Epithelial cell of esophagus (primary cell): ENCODE results near the gene TSPAN4.
A peak's percentile ranks its signal among the peaks of the same experiment; 100 is the strongest.

Experiments
- DNase-seq: peaks from one replicate; pipeline ENCODE4 v3.0.0; 2010; ENCODE audit warnings: low read depth
- H3K4me3 ChIP-seq: 2 replicates; pipeline ENCODE4 v1.5.1; 2011; ENCODE audit warnings: mild to moderate bottlenecking, low read length, control low read depth
- TF ChIP-seq, protein P1 (sequence below): IDR thresholded peaks from 2 replicates; pipeline ENCODE4 v1.5.1; 2011; ENCODE audit warnings: low read depth, mild to moderate bottlenecking, low read length, control low read depth, inconsistent platforms; ENCODE audit not compliant: insufficient read depth; ENCODE audit errors: missing control alignments

The TSPAN4 gene

DNA sequence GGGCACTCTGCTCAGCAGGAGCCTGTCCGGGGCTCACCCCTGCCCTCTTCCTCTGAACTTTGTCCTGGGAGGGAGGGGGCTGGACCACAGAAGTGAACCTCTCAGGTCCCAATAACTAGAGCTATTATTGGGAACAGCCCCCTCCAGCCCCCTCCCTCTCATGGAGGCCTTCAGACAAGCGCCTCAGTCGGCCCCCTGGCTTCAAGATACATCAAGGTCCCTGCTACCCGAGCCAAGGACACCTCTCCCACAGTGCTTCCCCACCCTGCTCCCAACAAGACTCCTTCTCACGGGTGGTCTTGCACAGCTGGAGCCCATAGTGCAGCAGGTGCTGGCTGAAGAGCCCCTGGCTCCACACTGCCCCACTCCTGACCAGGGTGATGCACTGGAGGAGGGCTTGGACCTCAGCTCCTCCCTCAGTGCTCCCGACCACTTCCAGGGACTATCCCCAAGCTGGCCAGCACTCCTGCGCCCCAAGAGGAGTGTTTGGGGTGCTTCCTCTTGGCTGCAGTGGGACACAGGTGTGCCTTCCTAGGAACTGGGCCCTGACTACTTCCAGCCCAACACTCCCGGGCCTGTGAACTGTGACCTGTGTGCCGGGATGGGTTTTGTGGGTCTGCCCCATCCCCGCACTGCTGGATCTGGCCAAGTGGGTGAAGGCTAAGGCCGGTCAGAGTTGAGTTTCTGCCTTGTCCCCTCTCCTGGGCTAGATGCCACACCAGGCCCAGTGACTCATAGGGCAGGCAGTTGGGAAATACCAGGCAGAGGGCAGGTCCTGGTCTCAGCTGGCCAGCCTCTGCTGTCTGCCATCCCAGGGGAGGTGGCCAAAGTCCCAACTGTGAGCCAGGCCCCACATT lies 21.8 kb upstream of the TSPAN4 start:
- TF ChIP-seq, protein P1, sequence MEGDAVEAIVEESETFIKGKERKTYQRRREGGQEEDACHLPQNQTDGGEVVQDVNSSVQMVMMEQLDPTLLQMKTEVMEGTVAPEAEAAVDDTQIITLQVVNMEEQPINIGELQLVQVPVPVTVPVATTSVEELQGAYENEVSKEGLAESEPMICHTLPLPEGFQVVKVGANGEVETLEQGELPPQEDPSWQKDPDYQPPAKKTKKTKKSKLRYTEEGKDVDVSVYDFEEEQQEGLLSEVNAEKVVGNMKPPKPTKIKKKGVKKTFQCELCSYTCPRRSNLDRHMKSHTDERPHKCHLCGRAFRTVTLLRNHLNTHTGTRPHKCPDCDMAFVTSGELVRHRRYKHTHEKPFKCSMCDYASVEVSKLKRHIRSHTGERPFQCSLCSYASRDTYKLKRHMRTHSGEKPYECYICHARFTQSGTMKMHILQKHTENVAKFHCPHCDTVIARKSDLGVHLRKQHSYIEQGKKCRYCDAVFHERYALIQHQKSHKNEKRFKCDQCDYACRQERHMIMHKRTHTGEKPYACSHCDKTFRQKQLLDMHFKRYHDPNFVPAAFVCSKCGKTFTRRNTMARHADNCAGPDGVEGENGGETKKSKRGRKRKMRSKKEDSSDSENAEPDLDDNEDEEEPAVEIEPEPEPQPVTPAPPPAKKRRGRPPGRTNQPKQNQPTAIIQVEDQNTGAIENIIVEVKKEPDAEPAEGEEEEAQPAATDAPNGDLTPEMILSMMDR, result no peak
- peak; percentile 40 for DNase-seq
- peak overlapping the region; percentile 61 for H3K4me3 ChIP-seq

DNA sequence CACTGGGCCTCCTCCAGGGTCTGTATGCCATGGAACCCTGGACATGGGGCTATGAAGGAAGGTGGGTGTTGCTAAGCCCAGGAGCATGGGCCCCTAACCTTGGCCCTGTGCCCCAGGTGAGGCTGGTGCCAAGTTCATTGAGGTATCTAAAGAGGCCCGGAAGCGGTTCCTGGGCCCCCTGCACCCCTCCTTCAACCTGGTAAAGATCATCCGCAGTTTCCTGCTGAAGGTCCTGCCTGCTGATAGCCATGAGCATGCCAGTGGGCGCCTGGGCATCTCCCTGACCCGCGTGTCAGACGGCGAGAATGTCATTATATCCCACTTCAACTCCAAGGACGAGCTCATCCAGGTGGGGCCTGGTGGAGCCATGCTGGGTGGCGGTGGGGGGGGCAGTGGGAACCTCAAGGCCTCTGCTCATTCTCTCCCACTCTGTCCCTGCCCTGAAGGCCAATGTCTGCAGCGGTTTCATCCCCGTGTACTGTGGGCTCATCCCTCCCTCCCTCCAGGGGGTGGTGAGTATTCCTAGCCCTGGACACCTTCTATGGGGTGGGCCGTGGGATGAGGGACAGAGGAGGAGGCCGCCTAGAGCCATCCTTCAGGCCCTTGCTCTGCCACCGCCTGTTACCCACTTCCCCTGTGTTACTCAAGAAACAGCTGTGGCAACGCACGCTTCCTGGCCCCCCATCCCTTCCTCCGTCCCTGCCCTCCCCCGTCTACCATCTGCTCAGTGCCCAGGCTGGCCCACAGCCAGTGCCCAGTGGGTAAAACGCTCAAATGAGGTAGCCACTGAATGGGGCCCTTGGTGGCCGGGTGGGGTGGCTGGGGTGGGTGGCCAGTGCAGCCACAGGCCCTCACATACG lies 20.9 kb upstream of the TSPAN4 start:
- no peak for DNase-seq
- no peak overlapping the region for H3K4me3 ChIP-seq
- TF ChIP-seq, protein P1, result no peak

DNA sequence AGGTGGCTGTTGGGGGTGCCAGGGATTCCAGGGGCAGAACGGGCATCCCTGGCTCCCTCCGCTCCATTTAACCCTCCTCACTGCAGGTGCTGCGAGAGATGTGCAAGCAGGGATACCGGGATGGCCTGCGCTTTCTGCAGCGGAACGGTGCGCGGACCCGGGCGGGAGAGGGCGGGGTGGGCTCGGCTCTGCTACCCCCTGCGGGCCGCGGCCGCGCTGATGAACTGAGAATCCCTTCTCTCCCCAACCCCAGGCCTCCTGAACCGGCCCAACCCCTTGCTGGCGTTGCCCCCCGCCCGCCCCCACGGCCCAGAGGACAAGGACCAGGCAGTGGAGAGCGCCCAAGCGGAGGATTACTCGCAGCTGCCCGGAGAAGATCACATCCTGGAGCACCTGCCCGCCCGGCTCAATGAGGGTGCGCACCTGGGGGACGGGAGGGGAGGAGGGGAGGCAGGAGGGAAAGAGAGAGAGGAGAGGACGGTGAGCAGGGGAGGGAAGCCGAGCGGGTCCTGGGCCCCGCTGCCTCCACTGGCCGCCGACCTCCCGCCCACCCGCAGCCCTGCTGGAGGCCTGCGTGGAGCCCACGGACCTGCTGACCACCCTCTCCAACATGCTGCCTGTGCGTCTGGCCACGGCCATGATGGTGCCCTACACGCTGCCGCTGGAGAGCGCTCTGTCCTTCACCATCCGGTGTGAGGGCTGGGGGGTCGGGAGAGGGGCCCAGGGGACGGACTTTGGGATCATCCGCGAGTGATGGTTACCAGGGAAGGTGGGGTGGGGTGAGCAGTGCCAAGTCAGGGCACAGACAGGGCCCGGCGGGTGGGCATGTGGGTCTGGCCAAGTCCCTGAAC lies 19.0 kb upstream of the TSPAN4 start:
- no peak overlapping the region for H3K4me3 ChIP-seq
- TF ChIP-seq, protein P1, result no peak
- DNase-seq, result no peak

DNA sequence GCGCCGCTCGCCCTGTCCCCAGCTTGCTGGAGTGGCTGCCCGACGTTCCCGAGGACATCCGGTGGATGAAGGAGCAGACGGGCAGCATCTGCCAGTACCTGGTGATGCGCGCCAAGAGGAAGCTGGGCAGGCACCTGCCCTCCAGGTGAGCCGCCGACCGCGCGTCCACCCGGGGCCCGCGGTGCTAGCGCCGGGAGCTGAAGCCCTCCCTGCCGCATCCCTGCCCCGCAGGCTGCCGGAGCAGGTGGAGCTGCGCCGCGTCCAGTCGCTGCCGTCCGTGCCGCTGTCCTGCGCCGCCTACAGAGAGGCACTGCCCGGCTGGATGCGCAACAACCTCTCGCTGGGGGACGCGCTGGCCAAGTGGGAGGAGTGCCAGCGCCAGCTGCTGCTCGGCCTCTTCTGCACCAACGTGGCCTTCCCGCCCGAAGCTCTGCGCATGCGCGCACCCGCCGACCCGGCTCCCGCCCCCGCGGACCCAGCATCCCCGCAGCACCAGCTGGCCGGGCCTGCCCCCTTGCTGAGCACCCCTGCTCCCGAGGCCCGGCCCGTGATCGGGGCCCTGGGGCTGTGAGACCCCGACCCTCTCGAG lies 18.3 kb upstream of the TSPAN4 start:
- no peak overlapping the region for H3K4me3 ChIP-seq
- DNase-seq, result no peak
- TF ChIP-seq, protein P1, result no peak

DNA sequence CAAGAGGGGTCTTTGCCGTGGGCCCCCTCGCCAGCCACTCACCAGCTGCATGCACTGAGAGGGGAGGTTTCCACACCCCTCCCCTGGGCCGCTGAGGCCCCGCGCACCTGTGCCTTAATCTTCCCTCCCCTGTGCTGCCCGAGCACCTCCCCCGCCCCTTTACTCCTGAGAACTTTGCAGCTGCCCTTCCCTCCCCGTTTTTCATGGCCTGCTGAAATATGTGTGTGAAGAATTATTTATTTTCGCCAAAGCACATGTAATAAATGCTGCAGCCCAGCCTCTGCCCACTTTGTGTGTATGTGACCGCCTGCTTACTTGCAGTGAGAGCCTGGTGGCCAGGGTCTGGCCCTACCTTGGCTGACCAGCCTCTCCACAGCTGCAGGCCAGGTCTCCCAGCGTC lies 17.7 kb upstream of the TSPAN4 start:
- DNase-seq, result no peak
- H3K4me3 ChIP-seq, result no peak overlapping the region
- TF ChIP-seq, protein P1, result no peak
